IPS-15b (cell line): ENCODE data around the gene SIX2.

Experiments
- H3K27me3 ChIP-seq: one replicate; pipeline ENCODE4 v1.6.1; 2013; ENCODE audit warnings: low read length; ENCODE audit not compliant: control insufficient read depth, insufficient read depth
- H3K36me3 ChIP-seq: one replicate; pipeline ENCODE4 v1.6.1; 2013; ENCODE audit warnings: low read length; ENCODE audit not compliant: control insufficient read depth, insufficient read depth
- H3K4me1 ChIP-seq: one replicate; pipeline ENCODE4 v1.6.1; 2013; ENCODE audit warnings: mild to moderate bottlenecking, low read length; ENCODE audit not compliant: control insufficient read depth, insufficient read depth
- H3K4me3 ChIP-seq: one replicate; pipeline ENCODE4 v1.5.1; 2013; ENCODE audit warnings: low read depth, low read length
- H3K9ac ChIP-seq: one replicate; pipeline ENCODE4 v1.6.1; 2013; ENCODE audit warnings: low read depth, mild to moderate bottlenecking, low read length
- H3K9me3 ChIP-seq: one replicate; pipeline ENCODE4 v1.6.1; 2013; ENCODE audit warnings: mild to moderate bottlenecking, low read length; ENCODE audit not compliant: control insufficient read depth, insufficient read depth

SIX2 gene

DNA sequence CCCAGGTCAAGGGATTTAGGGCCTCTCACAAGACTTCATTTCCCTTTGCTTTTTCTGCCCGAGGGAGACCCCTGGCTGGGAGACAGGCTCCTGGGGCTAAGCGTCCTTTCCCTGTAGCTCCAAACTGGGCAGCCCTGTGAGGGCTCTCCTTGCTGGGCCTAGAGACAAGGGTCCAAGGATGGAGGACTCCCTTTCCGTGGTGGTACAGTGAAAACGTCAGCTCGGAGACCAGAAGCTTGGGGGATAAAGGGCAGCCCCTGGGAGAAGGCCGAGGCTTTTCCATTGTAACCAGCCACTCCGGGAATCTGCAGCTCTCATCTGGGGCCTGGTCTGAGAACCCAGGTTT is 2.3 kb downstream of the SIX2 start:
- H3K9me3 ChIP-seq = no peaks in the 10 kb centered on the region
- H3K27me3 ChIP-seq = peaks cover 92% of the 10 kb centered on the region
- no peaks in the 10 kb centered on the region for H3K36me3 ChIP-seq
- peaks cover 2% of the 10 kb centered on the region for H3K4me1 ChIP-seq
- no peak overlapping the region for H3K9ac ChIP-seq
- peak overlapping the region; percentile 32 for H3K4me3 ChIP-seq

GRCh38 chr2:45006041-45006941 is 3.0 kb downstream of the SIX2 start:
- Histone ChIP-seq H3K36me3 (no peaks in the 10 kb centered on the region), H3K27me3 (peaks cover 92% of the 10 kb centered on the region), H3K4me3 (peak overlapping the region; percentile 32), H3K9ac (no peak overlapping the region), H3K9me3 (no peaks in the 10 kb centered on the region), H3K4me1 (peaks cover 2% of the 10 kb centered on the region)

DNA sequence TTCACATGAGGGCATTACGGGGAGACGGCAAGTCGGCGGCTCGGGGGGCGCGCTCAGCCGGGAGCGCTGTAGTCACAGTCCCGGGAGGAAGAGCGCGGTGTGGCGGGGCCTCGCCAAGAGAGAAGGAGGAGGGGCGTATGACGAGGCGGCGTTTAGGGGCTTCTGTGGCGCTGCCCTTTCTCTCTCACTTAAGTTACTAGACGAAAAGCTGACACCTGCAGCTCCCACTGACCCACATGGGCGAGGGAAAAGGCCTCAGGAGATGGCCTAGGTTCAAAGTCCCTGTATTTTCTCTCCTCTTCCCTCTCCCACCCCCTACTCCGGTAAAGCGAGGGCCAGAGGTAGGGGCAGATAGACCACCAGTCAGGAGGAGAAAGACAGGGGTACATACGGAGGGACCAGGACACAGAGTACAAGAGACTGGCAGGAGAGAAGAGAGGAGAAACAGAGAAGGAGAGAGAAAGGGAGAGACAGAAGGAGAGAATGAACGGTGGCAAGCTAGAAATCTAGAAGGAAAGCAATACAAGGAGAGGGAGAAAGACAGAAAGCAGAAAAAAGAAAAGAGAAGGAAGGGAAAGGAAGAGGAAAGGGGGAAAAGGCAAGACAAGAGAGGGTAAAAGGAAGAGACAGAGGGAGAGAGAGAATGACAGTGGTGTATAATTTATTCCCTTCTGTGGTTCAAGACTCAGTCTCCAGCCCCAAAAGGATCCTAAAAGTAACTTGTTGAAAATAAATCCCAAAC is 3.8 kb downstream of the SIX2 start:
- Histone ChIP-seq H3K4me3 (peak overlapping the region; percentile 24), H3K36me3 (no peaks in the 10 kb centered on the region)

DNA sequence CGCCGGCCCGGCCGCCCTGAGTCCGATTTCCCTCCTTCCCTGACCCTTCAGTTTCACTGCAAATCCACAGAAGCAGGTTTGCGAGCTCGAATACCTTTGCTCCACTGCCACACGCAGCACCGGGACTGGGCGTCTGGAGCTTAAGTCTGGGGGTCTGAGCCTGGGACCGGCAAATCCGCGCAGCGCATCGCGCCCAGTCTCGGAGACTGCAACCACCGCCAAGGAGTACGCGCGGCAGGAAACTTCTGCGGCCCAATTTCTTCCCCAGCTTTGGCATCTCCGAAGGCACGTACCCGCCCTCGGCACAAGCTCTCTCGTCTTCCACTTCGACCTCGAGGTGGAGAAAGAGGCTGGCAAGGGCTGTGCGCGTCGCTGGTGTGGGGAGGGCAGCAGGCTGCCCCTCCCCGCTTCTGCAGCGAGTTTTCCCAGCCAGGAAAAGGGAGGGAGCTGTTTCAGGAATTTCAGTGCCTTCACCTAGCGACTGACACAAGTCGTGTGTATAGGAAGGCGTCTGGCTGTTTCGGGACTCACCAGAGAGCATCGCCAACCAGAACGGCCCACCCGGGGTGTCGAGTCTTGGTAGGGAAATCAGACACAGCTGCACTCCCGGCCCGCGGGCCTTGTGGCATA is 4.6 kb downstream of the SIX2 start:
- H3K4me3 ChIP-seq = peak overlapping the region; percentile 24
- H3K27me3 ChIP-seq = peaks cover 94% of the 10 kb centered on the region
- H3K4me1 ChIP-seq = peaks cover 2% of the 10 kb centered on the region
- no peaks in the 10 kb centered on the region for H3K36me3 ChIP-seq
- no peak overlapping the region for H3K9ac ChIP-seq
- no peaks in the 10 kb centered on the region for H3K9me3 ChIP-seq

More for the DNA sequence above, 3.8 kb downstream of the SIX2 start:
- Histone ChIP-seq H3K9ac (no peak overlapping the region), H3K4me1 (peaks cover 2% of the 10 kb centered on the region), H3K9me3 (no peaks in the 10 kb centered on the region), H3K27me3 (peaks cover 92% of the 10 kb centered on the region)

GRCh38 chr2:45003579-45004551 is 5.4 kb downstream of the SIX2 start:
- peaks cover 100% of the 10 kb centered on the region for H3K27me3 ChIP-seq
- no peaks in the 10 kb centered on the region for H3K9me3 ChIP-seq
- H3K4me1 ChIP-seq = peaks cover 2% of the 10 kb centered on the region
- no peak overlapping the region for H3K9ac ChIP-seq
- peak overlapping the region; percentile 24 for H3K4me3 ChIP-seq
- no peaks in the 10 kb centered on the region for H3K36me3 ChIP-seq

GRCh38 chr2:45002686-45003085 is 6.6 kb downstream of the SIX2 start:
- Histone ChIP-seq H3K4me3 (no peak overlapping the region), H3K27me3 (peaks cover 100% of the 10 kb centered on the region), H3K9ac (no peak overlapping the region), H3K36me3 (no peaks in the 10 kb centered on the region), H3K9me3 (no peaks in the 10 kb centered on the region), H3K4me1 (peaks cover 2% of the 10 kb centered on the region)

DNA sequence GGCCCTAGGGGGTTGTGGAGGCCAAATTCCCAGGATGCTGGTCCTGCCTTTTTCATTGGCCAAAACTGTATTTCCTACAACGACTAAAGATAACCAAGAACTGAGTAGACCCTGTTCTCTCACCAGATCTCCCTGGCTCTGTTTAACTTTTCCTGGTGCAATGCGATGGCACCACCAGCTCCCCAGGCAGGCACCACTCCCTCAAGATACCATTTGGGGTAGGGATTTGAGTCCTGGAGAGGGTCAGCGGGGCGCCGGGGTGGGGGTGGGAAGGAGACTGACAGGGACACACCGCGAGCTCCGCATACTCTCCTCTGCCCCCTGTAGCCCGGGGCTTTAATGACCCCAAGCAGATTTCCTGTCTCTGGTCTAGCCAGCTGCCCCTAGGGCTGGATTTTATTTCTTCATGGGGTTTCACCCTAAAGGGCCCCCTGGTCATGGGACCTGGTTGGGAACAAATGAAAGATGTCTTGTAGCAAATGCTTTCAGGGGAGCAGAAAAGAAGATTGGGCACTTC is 7.3 kb downstream of the SIX2 start:
- Histone ChIP-seq H3K9me3 (no peaks in the 10 kb centered on the region), H3K9ac (no peak overlapping the region), H3K27me3 (peaks cover 97% of the 10 kb centered on the region), H3K36me3 (no peaks in the 10 kb centered on the region), H3K4me3 (peak overlapping the region; percentile 51), H3K4me1 (peaks cover 2% of the 10 kb centered on the region)

DNA sequence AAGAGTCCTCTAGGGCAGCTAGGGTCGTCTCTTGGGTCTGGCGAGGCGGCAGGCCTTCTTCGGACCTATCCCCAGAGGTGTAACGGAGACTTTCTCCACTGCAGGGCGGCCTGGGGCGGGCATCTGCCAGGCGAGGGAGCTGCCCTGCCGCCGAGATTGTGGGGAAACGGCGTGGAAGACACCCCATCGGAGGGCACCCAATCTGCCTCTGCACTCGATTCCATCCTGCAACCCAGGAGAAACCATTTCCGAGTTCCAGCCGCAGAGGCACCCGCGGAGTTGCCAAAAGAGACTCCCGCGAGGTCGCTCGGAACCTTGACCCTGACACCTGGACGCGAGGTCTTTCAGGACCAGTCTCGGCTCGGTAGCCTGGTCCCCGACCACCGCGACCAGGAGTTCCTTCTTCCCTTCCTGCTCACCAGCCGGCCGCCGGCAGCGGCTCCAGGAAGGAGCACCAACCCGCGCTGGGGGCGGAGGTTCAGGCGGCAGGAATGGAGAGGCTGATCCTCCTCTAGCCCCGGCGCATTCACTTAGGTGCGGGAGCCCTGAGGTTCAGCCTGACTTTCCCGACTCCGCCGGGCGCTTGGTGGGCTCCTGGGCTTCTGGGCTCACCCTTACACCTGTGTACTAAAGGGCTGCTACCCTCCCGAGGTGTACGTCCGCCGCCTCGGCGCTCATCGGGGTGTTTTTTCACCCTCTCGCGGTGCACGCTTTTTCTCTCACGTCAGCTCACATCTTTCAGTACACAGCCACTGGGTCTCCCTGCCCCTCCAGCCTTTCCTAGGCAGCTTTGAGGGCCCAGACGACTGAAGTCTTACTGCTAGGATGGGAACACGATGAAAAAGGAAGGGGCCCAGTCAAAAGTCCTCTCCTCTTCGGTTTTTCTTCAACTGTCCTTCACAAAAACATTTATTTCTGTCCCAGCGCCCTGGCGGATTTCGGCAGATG is 8.1 kb downstream of the SIX2 start:
- peak overlapping the region; percentile 51 for H3K4me3 ChIP-seq
- no peaks in the 10 kb centered on the region for H3K36me3 ChIP-seq
- no peak overlapping the region for H3K9ac ChIP-seq
- H3K9me3 ChIP-seq = no peaks in the 10 kb centered on the region
- peaks cover 97% of the 10 kb centered on the region for H3K27me3 ChIP-seq
- peaks cover 2% of the 10 kb centered on the region for H3K4me1 ChIP-seq

- H3K4me3 ChIP-seq = peak overlapping the region; percentile 51
- H3K9ac ChIP-seq = no peak overlapping the region
- H3K9me3 ChIP-seq = no peaks in the 10 kb centered on the region
- H3K27me3 ChIP-seq = peaks cover 95% of the 10 kb centered on the region
- peaks cover 2% of the 10 kb centered on the region for H3K4me1 ChIP-seq
- H3K36me3 ChIP-seq = no peaks in the 10 kb centered on the region
Observed at GRCh38 chr2:45000341-45000901, 8.8 kb downstream of the SIX2 start.

DNA sequence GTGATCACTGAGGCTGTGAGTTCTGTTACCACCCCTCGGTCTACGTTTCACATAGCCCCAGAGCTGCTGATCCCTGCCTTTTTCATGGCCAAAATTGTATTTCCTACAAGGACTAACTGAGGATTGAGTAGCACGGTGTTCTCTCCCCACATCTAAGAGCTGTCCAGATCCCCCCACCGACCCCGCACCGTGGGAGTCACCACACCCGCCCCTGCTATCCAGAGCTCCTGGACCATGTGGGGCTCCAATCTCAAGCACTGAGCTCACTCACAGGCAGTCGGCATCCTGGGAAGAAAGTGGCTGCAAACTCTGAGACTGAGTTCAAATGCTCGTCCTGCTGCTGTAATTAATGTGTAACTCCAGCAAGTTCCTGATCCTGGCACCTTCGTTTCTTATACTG is 9.7 kb downstream of the SIX2 start:
- Histone ChIP-seq H3K9ac (no peak overlapping the region), H3K4me3 (no peak overlapping the region), H3K4me1 (peaks cover 2% of the 10 kb centered on the region), H3K9me3 (no peaks in the 10 kb centered on the region), H3K27me3 (peaks cover 90% of the 10 kb centered on the region), H3K36me3 (no peaks in the 10 kb centered on the region)
